Right renal pelvis (tissue), 4 donors: ENCODE data around the gene HDGFL2. TPM values are rescaled to one million over a fixed set of nuclear protein-coding genes. Genes with fewer than 3 reads are reported as not detected.
A peak's percentile ranks its signal among the peaks of the same experiment; 100 is the strongest.

Experiments
- DNase-seq, 4 donors: peaks; one replicate each; pipeline ENCODE4 v3.0.0-alpha.2; 2013; ENCODE audit warnings: low read depth in 4 of 4, low spot score in 3 of 4, missing footprints in 1 of 4
- polyA plus RNA-seq, 4 donors: library from polyadenylated mRNA; unstranded; fragments of 120-200 nt; gene quantifications; one replicate each; pipeline ENCODE4 v1.2.1, GENCODE V29; 2013; ENCODE audit not compliant: insufficient read length in 4 of 4

Gene HDGFL2
- polyA plus RNA-seq, 4 donors, result 65.1 to 87.4 (median 71.1) TPM

DNA sequence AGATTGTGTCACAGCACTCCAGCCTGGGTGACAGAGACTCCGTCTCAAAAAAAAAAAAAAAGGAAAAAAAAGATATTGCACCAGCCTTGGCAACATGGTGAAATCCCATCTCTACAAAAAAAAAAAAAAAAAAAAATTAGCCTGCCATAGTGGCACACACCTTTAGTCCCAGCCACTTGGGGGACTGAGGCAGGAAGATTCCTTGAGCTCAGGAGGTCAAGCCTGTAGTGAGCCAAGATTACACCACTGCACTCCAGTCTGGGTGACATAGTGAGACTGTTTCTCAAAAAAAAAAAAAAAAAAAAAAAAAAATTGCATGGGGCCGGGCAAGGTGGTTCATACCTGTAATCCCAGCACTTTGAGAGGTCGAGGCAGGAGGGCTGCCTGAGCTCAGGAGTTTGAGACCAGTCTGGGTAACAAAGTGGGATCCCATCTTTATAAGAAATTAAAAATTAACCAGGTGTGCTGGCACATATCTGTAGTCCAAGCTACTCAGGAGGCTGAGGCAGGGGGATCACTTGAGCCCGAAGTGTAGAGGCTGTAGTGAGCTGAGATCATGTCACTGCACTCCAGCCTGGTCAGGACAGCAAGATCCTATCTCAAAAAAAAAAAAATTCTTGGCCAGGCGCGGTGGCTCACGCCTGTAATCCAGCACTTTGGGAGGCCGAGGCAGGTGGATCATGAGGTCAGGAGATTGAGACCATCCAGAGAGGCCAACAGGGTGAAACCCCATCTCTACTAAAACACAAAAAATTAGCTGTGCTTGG lies 7.1 kb upstream of the HDGFL2 start:
- no peak for DNase-seq

DNA sequence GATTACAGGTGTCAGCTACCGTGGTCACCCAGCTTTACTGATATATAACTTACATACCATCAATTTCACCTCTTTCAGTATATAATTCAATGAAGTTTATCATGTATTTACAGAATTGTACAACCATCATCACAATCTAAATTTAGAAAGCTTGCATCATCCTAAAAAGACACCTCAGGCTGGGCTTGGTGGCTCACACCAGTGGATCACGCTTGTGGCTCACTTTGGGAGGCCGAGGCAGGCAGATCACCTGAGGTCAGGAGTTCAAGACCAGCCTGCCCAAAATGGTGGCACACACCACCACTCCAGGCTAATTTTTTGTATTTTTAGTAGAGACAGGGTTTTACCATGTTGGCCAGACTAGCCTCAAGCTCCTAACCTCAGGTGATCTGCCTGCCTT lies 4.3 kb upstream of the HDGFL2 start:
- no peak for DNase-seq

DNA sequence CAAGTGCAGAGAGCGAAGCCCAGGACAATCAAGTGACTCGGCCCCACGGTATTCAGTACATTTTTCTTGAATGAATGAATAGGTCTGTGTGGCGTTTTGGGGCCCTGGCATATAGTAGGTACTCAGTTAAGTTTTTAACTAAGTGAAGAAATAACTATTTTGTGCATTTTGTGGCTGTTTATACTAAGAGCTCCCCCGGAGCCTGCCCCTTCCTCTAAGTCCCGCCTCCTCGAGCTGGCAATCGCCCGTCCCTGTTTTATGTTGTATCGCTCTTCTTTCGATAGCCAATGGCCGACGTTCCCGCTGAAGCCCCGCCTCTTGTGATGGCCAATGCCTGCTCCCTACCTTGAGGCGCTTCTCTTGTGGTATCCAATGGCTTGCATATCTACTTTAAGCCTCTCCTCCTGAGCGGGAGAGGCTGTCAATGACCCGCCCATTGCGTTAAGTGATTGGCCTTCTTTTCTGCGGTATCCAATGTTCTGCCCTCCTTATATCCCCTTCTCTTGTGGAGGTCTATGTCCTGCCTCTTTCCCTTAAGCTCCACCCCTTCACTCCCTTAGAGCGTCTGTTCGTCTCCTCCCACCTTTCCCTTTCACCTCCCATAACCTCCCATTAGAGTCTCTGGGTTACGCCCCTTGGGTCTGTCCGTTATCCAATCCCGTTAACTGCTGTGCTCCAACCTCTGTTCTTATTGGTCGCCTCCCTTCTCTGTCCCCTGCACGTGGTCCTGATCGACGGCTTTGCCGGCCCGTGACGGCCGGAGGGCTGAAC lies 509 bp upstream of the HDGFL2 start:
- peak; percentile 97 to 100 (median 100) for DNase-seq

DNA sequence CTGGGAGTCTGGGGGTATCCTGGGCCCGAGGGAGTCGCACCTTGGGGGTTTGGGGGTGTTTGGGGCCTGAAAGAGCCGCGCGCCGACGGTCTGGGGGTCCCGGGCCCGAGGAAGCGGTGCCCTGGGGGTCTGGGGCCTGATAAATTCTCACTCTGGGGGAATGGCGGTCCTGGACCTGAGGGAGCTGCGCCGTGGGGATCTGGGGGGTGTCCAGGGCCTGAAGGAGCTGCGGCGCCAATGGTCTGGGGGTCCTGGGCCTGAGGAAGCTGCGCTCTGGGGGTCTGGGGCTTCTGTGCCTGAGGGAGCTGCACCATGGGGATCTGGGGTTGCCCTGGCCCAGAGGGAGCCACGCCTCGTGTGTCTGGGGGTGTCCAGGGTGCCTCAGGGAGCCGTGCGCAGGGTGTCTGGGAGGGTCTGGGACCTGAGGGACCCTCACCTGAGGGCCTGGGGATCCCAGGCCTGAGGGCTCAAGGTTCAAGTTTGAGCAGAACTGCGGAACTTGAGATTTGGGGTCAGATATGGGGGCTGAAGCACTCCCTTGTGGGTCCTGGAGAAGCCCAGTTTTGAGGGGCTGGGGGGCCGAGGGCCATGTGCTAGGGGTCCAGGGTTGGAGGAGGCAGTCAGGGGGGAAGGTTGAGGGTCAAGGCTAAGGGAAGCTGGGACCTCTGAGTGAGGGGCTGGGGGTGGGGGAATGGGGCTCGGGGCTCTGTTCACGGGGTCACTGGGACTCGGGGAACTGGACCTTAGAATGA lies 1.1 kb downstream of the HDGFL2 start:
- no peak for DNase-seq

DNA sequence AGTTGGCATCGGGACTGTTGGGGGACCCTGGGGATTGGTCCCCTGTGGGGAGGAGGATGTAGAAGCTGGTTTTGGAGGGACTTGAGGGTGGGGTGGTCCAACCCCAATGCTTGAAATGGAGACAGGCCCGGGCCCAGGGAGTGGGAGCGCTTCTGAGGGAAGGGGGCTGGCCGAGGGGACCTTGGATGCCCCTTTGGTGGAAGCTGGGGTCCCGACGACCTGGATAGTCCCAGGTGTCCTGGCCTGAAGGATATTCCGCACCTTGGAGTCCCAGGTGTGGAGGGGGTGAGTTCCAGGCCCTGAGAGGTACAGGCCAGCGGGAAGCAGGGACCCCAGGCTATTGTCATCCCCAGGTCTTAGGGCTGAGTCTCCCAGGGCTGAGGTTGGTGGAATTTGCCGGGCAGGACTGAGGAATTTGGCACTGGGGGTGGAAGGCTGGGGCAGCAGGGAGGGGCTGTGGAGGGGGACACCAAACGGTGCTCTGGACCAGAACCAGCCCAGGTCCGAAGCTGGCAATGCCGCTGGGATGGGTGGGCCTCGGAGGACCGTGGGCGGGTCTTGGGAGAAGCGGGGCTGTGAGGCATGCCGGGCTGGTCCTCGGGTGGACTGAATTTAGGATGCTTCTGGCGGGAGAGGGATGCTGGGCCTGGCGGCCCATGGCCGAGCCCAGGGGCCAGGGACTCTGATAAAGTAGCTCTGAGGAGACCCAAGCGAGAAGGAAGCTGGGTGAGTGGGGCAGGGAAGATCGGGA lies 1.8 kb downstream of the HDGFL2 start:
- DNase-seq, result no peak

DNA sequence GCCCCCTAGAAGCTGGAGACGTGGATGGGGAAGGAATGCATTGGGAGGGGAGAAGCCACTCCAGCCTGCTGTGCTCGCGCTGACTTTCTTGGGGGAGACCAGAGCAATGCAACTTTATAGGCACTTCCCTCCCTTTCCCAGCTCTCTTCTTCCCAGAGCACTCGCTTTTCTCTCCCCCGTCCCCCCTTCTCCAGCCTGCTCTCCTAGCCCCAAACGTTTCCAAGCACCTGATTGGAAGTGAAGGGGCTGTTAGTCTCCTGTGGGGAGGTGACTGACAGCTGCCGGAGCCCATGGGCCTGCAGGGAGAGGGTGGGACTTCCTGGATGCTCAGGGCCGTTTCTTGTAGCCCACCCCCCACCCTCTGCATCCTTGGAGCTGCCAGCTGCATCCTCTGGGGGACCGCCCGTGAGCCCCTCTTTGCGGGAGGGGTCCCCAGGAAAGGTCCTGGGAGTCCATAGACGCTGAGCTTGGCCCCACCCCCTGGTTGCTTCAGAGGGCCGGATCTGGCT lies 2.5 kb downstream of the HDGFL2 start:
- peak in 3 of 4 donors; percentile 37 to 44 (median 39) for DNase-seq

DNA sequence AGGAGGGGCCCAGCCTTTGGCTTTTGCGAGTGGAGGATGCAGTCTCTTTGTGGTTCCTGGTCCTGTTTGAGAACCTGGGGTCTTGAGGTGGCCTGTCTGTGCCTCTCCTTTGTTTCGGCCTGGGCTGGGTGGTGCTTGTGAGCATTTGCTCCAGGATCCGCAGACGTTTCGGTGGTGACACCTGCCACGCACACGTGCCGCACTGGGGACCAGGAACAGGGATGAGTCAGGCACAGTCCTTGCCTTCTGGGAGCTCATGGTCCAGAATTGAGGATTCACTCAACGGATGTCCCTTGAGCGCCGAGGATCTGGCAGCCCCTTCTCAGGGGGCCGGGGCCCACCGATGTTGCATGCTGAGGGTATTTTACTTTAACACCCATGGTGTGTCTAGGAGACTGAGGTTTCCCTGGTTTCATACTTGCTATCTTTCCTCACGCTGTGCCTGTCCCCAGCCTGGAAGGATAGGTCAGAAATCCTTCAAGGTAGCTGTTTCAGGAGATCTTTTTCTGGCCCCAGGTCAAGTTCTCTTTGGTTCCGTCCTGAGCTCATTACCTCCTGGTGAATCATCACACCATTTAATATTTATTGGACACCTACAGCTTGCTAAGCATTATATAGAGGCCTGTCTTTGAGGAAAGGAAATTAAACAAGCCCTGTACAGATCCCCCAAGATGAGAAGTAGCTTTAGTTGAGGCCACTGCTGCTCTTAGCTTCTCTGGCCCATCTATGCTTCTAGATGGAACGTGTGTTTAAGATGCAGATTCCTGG lies 5.1 kb downstream of the HDGFL2 start:
- DNase-seq, result no peak

DNA sequence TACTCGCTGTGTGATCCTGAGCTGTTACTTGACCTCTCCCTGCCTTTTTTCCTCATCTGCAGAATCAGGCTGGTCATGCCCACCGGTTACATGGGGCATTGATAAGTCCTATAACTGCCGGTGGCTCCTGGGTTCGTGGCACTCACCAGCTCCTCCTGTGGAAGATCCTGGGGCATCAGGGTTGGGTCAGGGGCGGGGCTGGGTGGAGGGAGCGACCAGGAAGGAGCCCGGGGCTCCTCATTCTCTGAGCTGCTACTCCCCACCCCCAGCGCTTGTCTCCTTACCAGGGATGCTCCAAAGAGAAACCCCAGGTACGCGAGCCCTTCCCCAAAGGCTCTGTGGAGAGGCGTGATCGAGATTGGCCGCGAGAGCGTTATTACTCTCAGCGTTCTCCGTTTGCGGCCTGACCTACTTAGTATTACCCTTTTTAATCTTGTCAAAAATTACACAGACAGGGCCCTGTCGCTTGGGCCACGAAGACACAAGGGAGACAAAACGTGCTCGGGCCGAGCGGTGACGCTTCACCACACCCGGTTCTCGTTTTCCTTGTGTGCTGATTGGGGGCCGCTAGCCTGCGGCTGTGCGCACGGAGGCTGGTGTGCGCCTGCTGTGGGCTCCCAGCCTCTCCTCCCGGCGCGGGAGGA lies 10.7 kb downstream of the HDGFL2 start:
- DNase-seq, result no peak

DNA sequence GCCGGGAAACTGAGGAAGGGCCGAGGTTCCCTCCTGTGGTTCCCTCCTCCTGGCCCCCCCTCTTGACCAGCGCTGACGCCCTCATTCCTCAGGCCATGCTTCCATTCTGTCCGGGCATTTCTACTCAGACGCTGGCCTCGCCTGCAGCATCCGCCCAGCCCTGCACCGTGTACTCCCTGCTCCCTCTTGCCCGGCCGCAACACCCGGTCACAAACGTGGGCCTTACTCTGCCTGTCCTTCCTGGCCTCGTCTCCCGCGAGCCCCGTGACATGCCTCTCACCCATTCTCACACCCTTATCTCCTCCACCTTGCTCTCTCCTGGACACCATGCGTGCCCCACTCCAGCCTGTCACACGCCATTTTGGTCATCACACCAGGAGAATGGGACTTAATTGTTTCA lies 11.3 kb downstream of the HDGFL2 start:
- DNase-seq, result no peak

DNA sequence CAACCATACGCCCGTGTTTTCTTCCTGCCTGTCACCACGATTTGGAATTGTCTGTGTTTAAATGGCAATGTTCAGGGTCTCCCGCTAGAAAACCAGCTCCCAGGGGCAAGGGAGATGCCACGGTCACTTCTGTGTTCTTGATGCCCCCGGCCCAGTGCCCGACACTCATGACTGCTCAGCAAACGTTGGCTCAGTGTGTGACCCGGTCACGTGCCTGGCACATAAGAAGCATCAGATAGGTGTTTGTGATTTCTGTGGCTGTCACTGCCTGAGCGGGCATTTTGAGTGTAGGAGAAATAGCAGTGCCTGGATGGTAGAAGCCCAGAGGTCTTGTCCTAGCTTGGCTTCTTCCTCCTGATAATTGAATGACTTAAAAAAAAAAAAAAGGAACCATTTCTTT lies 15.5 kb downstream of the HDGFL2 start:
- DNase-seq, result no peak

DNA sequence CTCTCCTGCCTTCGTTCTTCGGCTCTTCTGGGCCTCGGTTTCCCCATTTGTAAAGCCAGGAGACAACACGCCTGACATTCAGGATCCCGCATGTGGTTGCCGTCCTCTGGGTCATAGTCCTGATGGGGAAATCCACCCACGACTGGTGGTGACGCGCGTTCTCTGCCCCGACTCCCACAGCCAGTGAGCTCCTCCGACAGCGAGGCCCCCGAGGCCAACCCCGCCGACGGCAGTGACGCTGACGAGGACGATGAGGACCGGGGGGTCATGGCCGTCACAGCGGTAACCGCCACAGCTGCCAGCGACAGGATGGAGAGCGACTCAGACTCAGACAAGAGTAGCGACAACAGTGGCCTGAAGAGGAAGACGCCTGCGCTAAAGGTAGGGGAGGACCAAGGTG lies 16.4 kb downstream of the HDGFL2 start:
- DNase-seq, result no peak

DNA sequence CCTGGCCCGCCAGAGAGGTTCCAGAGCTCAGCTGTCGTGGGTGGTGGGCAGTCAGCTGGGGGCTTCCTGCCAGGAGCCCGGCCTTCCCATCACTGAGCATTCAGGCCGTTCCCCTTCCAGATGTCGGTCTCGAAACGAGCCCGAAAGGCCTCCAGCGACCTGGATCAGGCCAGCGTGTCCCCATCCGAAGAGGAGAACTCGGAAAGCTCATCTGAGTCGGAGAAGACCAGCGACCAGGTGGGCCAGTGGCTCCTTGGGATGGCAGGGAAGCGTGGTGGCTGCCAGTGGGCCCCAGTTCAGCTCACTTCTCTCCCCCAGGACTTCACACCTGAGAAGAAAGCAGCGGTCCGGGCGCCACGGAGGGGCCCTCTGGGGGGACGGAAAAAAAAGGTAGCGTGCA lies 19.3 kb downstream of the HDGFL2 start:
- no peak for DNase-seq

DNA sequence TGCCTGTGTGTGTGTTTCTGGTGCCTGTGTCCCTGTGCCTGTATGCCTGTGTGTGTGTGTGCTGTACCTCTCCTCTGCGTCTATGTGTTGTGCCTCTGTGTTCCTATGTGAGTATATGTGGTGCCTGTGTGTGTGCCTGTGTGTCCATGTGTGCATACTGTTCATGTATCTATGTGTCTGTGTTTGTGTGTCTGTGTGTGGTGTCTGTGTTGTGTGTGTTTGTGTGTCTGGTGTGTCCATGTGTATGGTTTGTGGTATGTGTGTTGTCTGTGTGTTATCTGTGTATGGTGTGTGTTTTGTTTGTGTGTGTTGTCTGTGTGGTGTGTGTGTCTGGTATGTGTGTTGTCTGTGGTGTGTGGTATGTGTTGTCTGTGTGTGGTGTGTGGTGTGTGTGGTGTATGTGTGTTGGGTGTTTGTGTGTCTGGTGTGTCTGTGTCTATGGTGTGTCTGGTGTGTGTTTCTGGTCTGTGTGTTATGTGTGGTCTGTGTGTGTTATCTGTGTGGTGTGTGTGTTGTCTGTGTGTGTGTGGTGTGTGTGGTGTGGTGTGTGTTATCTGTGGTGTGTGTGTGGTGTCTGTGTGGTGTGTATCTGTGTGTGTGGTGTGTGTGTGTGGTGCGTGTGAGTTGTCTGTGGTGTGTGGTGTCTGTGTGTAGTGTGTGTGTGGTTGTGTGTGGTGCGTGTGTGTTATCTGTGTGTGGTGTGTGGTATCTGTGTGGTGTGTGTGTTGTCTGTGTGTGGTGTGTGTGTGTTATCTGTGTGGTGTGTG lies 20.4 kb downstream of the HDGFL2 start:
- no peak for DNase-seq

DNA sequence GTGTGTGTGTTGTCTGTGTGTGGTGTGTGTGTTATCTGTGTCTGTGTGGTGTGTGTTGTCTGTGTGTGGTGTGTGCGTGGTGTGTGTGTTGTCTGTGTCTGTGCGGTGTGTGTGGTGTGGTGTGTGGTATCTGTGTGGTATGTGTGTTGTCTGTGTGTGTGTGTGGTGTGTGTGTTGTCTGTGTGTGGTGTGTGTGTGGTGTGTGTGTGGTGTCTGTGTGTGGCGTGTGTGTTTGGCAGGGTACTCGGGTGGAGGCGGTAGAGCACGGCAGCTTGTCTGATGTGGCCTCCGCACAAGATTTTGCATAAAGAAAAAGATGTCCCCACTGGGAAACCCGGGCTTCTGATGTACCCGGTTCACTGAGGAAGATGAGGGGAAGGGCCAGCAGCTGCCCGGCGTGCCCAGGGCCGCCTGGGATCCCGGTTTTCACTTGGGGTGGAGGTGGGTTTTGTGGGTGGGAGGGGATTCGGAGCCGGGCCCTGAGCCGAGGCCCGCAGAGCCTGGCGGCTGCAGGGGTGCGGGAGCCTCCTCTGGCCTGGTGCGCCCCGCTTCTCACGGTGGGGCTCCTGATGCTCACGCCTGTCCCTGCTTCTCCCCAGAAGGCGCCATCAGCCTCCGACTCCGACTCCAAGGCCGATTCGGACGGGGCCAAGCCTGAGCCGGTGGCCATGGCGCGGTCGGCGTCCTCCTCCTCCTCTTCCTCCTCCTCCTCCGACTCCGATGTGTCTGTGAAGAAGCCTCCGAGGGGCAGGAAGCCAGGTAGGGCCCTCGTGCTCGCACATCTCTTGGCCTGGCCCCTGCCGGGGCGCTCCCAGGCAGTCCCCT lies 21.2 kb downstream of the HDGFL2 start:
- DNase-seq, result no peak

DNA sequence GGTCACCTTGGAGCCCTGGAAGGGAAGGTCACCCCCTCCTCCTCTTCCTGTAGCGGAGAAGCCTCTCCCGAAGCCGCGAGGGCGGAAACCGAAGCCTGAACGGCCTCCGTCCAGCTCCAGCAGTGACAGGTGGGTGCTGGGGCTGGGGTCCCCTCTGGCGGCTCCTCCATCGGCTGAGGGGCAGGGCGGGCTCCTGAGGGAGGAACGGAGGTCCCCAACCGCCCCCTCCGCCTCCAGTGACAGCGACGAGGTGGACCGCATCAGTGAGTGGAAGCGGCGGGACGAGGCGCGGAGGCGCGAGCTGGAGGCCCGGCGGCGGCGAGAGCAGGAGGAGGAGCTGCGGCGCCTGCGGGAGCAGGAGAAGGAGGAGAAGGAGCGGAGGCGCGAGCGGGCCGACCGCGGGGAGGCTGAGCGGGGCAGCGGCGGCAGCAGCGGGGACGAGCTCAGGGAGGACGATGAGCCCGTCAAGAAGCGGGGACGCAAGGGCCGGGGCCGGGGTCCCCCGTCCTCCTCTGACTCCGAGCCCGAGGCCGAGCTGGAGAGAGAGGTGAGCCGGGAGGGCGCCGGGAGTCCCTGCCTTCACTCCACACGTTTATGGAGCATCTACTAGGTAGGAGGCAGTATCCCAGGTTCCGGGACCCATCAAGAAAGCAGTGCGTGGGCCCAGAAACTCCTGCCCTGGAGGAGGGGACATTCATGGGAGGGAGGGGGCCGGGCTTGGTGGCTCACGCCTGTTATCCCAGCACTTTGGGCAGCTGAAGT lies 22.0 kb downstream of the HDGFL2 start:
- DNase-seq, result no peak

DNA sequence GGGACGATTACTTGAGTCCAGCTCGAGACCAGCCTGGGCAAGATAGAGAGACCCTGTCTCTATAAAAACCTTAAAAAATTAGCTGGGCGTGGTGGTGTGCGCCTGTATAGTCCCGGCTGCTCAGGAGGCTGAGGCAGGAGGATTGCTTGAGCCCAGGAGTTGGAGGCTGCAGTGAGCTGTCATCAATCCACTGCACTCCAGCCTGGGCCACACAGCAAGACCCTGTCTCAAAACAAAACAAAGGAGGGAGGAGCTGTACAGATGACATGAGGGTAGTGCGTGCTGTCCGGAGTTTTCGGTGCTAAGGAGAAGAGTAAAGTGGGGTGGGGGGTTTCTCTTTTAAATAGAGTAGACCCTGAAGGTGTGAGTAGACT lies 22.6 kb downstream of the HDGFL2 start:
- no peak for DNase-seq

DNA sequence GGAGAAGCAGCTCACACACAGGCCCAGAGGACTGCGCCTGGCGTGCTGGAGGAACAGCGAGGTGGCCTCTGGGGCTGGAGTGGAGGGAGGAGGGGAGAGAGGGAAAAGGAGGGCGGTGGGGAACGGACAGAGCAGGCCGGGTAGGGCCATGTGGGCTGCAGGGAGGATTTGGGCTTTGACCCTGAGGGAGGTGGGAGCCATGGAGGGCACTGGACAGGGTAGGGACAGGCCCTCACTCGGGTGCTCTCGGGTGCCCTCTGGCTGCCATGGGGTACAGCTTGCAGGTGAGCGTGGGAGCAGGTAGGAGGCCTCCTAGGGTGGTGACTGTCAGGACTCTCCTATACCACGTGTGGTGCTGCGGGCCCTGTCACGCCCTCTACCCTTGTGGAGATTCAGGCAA lies 23.4 kb downstream of the HDGFL2 start:
- no peak for DNase-seq
